CD14-positive monocyte (primary cell): ENCODE results near the gene IFNG. TPM values are rescaled to one million over a fixed set of nuclear protein-coding genes. Genes with fewer than 3 reads are reported as not detected.

Source experiments
- DNase-seq, 3 donors: peaks; one replicate each; pipeline ENCODE4 v3.0.0-alpha.2; 2011 to 2022
- H2AFZ ChIP-seq: 2 replicates; pipeline ENCODE4 v1.6.0; 2012; ENCODE audit warnings: mild to moderate bottlenecking, low read depth, low read length, inconsistent platforms; ENCODE audit not compliant: insufficient read depth, poor library complexity, severe bottlenecking
- H3K27ac ChIP-seq, 2 donors: 1 replicate in 1 of 2; 2 replicates in 1 of 2; pipeline ENCODE4 v1.5.1; 2012 to 2013; ENCODE audit warnings: low read length in 2 of 2, control low read depth in 1 of 2, inconsistent platforms in 1 of 2, low read depth in 1 of 2, mild to moderate bottlenecking in 1 of 2
- H3K27me3 ChIP-seq, 2 donors: one replicate each; pipeline versions ENCODE4 v1.6.0 to v1.6.1; 2011 to 2013; ENCODE audit warnings: low read length in 2 of 2; ENCODE audit not compliant: control insufficient read depth in 2 of 2, insufficient read depth in 2 of 2
- H3K36me3 ChIP-seq, 2 donors: replicated peaks in 1 of 2; 1 replicate in 1 of 2; 2 replicates in 1 of 2; pipeline versions ENCODE4 v1.5.1 to v1.6.1; 2012 to 2013; ENCODE audit warnings: low read length in 2 of 2, control low read depth in 1 of 2, inconsistent platforms in 1 of 2, mild to moderate bottlenecking in 1 of 2; ENCODE audit not compliant: insufficient read depth in 2 of 2, control insufficient read depth in 1 of 2
- H3K4me1 ChIP-seq, 2 donors: 1 replicate in 1 of 2; 2 replicates in 1 of 2; pipeline versions ENCODE4 v1.5.1 to v1.6.1; 2012 to 2013; ENCODE audit warnings: low read length in 2 of 2, control low read depth in 1 of 2, inconsistent platforms in 1 of 2, mild to moderate bottlenecking in 1 of 2, moderate library complexity in 1 of 2; ENCODE audit not compliant: insufficient read depth in 2 of 2, control insufficient read depth in 1 of 2
- H3K4me2 ChIP-seq: replicated peaks from 2 replicates; pipeline ENCODE3; 2012; ENCODE audit warnings: low read length, moderate library complexity, mild to moderate bottlenecking; ENCODE audit not compliant: poor library complexity, severe bottlenecking; ENCODE audit errors: extremely low read depth
- H3K4me3 ChIP-seq, 3 experiments: fragments of 200-600 bp in 1 of 3; sonication (generic) in 1 of 3; replicated peaks in 1 of 3; 1 replicate in 2 of 3; 2 replicates in 1 of 3; pipeline ENCODE4 v1.5.1; 2011 to 2013; ENCODE audit warnings: low read length in 3 of 3, mild to moderate bottlenecking in 3 of 3, control low read depth in 2 of 3, low read depth in 2 of 3, inconsistent platforms in 1 of 3, moderate library complexity in 1 of 3
- H3K79me2 ChIP-seq: 2 replicates; pipeline ENCODE4 v1.6.0; 2012; ENCODE audit warnings: mild to moderate bottlenecking, control low read depth, inconsistent platforms, low read length, moderate library complexity; ENCODE audit not compliant: insufficient read depth
- H3K9ac ChIP-seq: 2 replicates; pipeline ENCODE4 v1.6.0; 2017; ENCODE audit warnings: low read length, mild to moderate bottlenecking; ENCODE audit not compliant: insufficient read depth, poor library complexity, severe bottlenecking
- H3K9me3 ChIP-seq, 2 donors: replicated peaks in 1 of 2; 1 replicate in 1 of 2; 2 replicates in 1 of 2; pipeline versions ENCODE4 v1.5.1 to v1.6.1; 2012 to 2013; ENCODE audit warnings: low read length in 2 of 2, control low read depth in 1 of 2; ENCODE audit not compliant: control insufficient read depth in 1 of 2, insufficient read depth in 1 of 2
- H4K20me1 ChIP-seq: 2 replicates; pipeline ENCODE4 v1.6.0; 2012; ENCODE audit warnings: mild to moderate bottlenecking, low read length, control low read depth, moderate library complexity; ENCODE audit not compliant: insufficient read depth
- H3K27ac Mint-ChIP-seq, 7 donors: one replicate each; pipeline ENCODE4 v1.8.0; 2020; ENCODE audit warnings: mild to moderate bottlenecking in 7 of 7, mixed read lengths in 7 of 7, moderate library complexity in 6 of 7, inconsistent platforms in 2 of 7
- H3K27me3 Mint-ChIP-seq, 3 donors: one replicate each; pipeline ENCODE4 v1.8.0; 2021 to 2022; ENCODE audit warnings: low read depth in 3 of 3, mild to moderate bottlenecking in 3 of 3, mixed read lengths in 3 of 3, moderate library complexity in 3 of 3, inconsistent platforms in 1 of 3
- H3K36me3 Mint-ChIP-seq, 2 donors: one replicate each; pipeline ENCODE4 v1.8.0; 2020; ENCODE audit warnings: mixed read lengths in 2 of 2, inconsistent platforms in 1 of 2, mild to moderate bottlenecking in 1 of 2
- H3K4me1 Mint-ChIP-seq: one replicate; pipeline ENCODE4 v1.8.0; 2020; ENCODE audit warnings: mild to moderate bottlenecking, mixed read lengths
- H3K4me3 Mint-ChIP-seq, 2 donors: one replicate each; pipeline ENCODE4 v1.8.0; 2020; ENCODE audit warnings: mild to moderate bottlenecking in 2 of 2, mixed read lengths in 2 of 2, moderate library complexity in 1 of 2
- H3K9me3 Mint-ChIP-seq, 7 donors: one replicate each; pipeline ENCODE4 v1.8.0; 2020 to 2022; ENCODE audit warnings: mixed read lengths in 7 of 7, mild to moderate bottlenecking in 6 of 7, moderate library complexity in 6 of 7, inconsistent platforms in 2 of 7
- WGBS: methylation state at CpG from one replicate; pipeline ENCODE4 v1.1.5; 2013; ENCODE audit warnings: missing lambda C conversion rate; ENCODE audit not compliant: insufficient coverage; 5-methylcytosine and 5-hydroxymethylcytosine counted together
- intact Hi-C, 2 donors: fragments of 100-400 bp; cut with micrococcal nuclease; formaldehyde crosslinking; loops; one replicate each; pipeline versions ENCODE4 v1.15.0 to v1.15.1; 2023
- polyA plus RNA-seq, 3 donors: library from polyadenylated mRNA; depleted of rRNA in 1 of 3; unstranded in 2 of 3; stranded (reverse) in 1 of 3; fragments of 300-500 nt in 2 of 3; fragments of >200 nt in 1 of 3; fragmentation: Illumina TruSeq in 2 of 3; gene quantifications; 1 replicate in 2 of 3; 2 replicates in 1 of 3; pipeline ENCODE4 v1.2.3, GENCODE V29; 2012 to 2021
- TF ChIP-seq, protein P1 (sequence below): fragments of 200-600 bp; IDR thresholded peaks from one replicate; pipeline ENCODE4 v1.8.0; 2022; ENCODE audit warnings: antibody characterized with exemption, mild to moderate bottlenecking

IFNG gene
- polyA plus RNA-seq, 3 donors: not detected

- Histone ChIP-seq H3K36me3 (no peaks in the 10 kb centered on the region), H4K20me1 (no peaks in the 10 kb centered on the region), H3K4me1 (no peaks in the 10 kb centered on the region), H3K9ac (no peak overlapping the region), H2AFZ (no peak overlapping the region), H3K9me3 (no peaks in the 10 kb centered on the region), H3K79me2 (no peaks in the 10 kb centered on the region), H3K4me3 (no peak overlapping the region), H3K27me3 (no peaks in the 10 kb centered on the region), H3K4me2 (no peak overlapping the region), H3K27ac (no peak overlapping the region)
- Mint-ChIP-seq H3K27ac (no peak overlapping the region), H3K4me1 (no peaks in the 10 kb centered on the region), H3K36me3 (no peaks in the 10 kb centered on the region), H3K4me3 (no peak overlapping the region), H3K27me3 (no peaks in the 10 kb centered on the region), H3K9me3 (no peaks in the 10 kb centered on the region)
- TF ChIP-seq, protein P1, sequence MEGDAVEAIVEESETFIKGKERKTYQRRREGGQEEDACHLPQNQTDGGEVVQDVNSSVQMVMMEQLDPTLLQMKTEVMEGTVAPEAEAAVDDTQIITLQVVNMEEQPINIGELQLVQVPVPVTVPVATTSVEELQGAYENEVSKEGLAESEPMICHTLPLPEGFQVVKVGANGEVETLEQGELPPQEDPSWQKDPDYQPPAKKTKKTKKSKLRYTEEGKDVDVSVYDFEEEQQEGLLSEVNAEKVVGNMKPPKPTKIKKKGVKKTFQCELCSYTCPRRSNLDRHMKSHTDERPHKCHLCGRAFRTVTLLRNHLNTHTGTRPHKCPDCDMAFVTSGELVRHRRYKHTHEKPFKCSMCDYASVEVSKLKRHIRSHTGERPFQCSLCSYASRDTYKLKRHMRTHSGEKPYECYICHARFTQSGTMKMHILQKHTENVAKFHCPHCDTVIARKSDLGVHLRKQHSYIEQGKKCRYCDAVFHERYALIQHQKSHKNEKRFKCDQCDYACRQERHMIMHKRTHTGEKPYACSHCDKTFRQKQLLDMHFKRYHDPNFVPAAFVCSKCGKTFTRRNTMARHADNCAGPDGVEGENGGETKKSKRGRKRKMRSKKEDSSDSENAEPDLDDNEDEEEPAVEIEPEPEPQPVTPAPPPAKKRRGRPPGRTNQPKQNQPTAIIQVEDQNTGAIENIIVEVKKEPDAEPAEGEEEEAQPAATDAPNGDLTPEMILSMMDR: no peak
- DNase-seq: no peak
- intact Hi-C loops: no loop called here
Observed at GRCh38 chr12:68109001-68109400, 50.5 kb downstream of the IFNG start.

- H3K9ac ChIP-seq: no peak overlapping the region
- H2AFZ ChIP-seq: no peak overlapping the region
- no peaks in the 10 kb centered on the region for H3K36me3 ChIP-seq
- Mint-ChIP-seq H3K4me3 (no peak overlapping the region), H3K36me3 (no peaks in the 10 kb centered on the region), H3K27me3 (no peaks in the 10 kb centered on the region), H3K4me1 (no peaks in the 10 kb centered on the region), H3K27ac (no peak overlapping the region), H3K9me3 (no peaks in the 10 kb centered on the region)
- H3K4me1 ChIP-seq: no peaks in the 10 kb centered on the region
- H3K27me3 ChIP-seq: no peaks in the 10 kb centered on the region
- no peak overlapping the region for H3K4me3 ChIP-seq
- H3K27ac ChIP-seq: no peak overlapping the region
- no peak for DNase-seq
- no peaks in the 10 kb centered on the region for H3K9me3 ChIP-seq
- TF ChIP-seq, protein P1: no peak
- H3K79me2 ChIP-seq: no peaks in the 10 kb centered on the region
- H4K20me1 ChIP-seq: no peaks in the 10 kb centered on the region
- WGBS: no CpG with 5 or more reads among the region's 1 CpG
- intact Hi-C loops: no loop called here
- H3K4me2 ChIP-seq: no peak overlapping the region
Observed at GRCh38 chr12:68106660-68107059, 52.9 kb downstream of the IFNG start.
